Measurements from ENCODE around the gene TNRC6B. TPM values are rescaled to one million over a fixed set of nuclear protein-coding genes. Genes with fewer than 3 reads are reported as not detected.

Gene TNRC6B
- total and polyA plus RNA-seq, 2 experiments from 2014 or later = 46.9 to 87.8 TPM

DNA sequence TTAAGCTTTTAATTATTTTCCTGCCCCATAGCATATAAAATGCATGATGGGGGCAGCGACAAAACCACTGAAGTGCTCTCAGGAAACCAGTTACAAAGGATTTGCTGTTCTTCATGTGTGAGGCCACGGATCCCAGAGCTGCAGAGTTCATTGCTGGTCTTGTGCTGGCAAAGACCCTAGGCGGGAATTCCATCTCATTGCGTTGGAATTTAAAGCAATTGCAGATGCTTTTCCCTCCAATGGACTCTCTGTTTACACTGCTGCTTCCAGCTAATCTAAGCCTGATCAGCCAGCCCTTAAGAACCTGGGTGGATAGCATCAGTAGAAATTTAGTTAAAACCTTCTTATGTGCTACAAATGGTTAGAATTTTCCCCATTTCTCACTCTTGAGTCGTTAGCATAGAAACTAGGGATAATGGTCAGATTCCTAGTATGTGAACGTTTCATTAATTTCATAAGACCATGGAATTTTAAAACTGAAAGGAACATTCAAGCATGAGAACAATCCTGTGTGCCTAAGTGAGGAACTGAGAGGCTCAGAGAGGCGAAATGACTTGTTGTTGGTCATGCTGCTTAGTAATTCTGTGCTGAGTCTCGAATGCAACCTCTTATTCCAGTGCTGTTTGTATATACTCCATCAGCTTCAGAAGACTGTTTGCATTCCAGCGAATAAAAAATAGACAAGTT lies 132.5 kb downstream of the TNRC6B start:
- Histone ChIP-seq H3K4me2 (no peak overlapping the region), H3K4me3 (no peak overlapping the region), H2AFZ (no peak overlapping the region), H3F3A (replicated peaks; ENCODE audit: low read depth) (no peaks in the 10 kb centered on the region), H3K4me1 (ENCODE audit: insufficient read depth) (no peaks in the 10 kb centered on the region), H3K27me3 (ENCODE audit: insufficient read depth) (no peaks in the 10 kb centered on the region), H3K79me2 (replicated peaks; ENCODE audit: insufficient read depth) (no peaks in the 10 kb centered on the region), H4K20me1 (replicated peaks; ENCODE audit: insufficient read depth) (0 out of 2 replicates have a peak, but pooled peaks cover 14% of the 10 kb centered on the region), H3K36me3 (ENCODE audit: insufficient read depth) (peaks cover 49% of the 10 kb centered on the region), H3K9me2 (ENCODE audit: insufficient read depth) (no peaks in the 10 kb centered on the region), H3K27ac (ENCODE audit: low read depth) (no peak overlapping the region)
- H3K27me3 Mint-ChIP-seq (ENCODE audit: insufficient read depth, low read depth, poor library complexity) = peaks cover 2% of the 10 kb centered on the region
- no peak overlapping the region for H3K27ac Mint-ChIP-seq
- no peak for DNase-seq (ENCODE audit: low spot score)
- peaks cover 77% of the 10 kb centered on the region for H3K36me3 Mint-ChIP-seq (ENCODE audit: low read depth)
- ATAC-seq = no peak
- H3K9me3 Mint-ChIP-seq = no peaks in the 10 kb centered on the region
- H3K4me3 Mint-ChIP-seq = no peak overlapping the region
- H3K4me1 Mint-ChIP-seq = no peaks in the 10 kb centered on the region
- TF ChIP-seq, protein P1, sequence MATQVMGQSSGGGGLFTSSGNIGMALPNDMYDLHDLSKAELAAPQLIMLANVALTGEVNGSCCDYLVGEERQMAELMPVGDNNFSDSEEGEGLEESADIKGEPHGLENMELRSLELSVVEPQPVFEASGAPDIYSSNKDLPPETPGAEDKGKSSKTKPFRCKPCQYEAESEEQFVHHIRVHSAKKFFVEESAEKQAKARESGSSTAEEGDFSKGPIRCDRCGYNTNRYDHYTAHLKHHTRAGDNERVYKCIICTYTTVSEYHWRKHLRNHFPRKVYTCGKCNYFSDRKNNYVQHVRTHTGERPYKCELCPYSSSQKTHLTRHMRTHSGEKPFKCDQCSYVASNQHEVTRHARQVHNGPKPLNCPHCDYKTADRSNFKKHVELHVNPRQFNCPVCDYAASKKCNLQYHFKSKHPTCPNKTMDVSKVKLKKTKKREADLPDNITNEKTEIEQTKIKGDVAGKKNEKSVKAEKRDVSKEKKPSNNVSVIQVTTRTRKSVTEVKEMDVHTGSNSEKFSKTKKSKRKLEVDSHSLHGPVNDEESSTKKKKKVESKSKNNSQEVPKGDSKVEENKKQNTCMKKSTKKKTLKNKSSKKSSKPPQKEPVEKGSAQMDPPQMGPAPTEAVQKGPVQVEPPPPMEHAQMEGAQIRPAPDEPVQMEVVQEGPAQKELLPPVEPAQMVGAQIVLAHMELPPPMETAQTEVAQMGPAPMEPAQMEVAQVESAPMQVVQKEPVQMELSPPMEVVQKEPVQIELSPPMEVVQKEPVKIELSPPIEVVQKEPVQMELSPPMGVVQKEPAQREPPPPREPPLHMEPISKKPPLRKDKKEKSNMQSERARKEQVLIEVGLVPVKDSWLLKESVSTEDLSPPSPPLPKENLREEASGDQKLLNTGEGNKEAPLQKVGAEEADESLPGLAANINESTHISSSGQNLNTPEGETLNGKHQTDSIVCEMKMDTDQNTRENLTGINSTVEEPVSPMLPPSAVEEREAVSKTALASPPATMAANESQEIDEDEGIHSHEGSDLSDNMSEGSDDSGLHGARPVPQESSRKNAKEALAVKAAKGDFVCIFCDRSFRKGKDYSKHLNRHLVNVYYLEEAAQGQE (IDR thresholded peaks at IDR 0.05; ENCODE audit: unreplicated experiment) = no peak
- no peak for TF ChIP-seq ZNF331 (CRISPR knock-in tag; IDR thresholded peaks at IDR 0.05; ENCODE audit: low read depth)
- no peak for TF ChIP-seq JUNB (IDR thresholded peaks at IDR 0.05; ENCODE audit: unreplicated experiment)
- no peak for TF ChIP-seq ZNF114 (CRISPR knock-in tag; IDR thresholded peaks at IDR 0.05)
- no peak for TF ChIP-seq ETS1 (IDR thresholded peaks at IDR 0.05)
- no peak for TF ChIP-seq CREB1 (CRISPR knock-in tag; IDR thresholded peaks at IDR 0.05; ENCODE audit: low read depth)
- TF ChIP-seq NANOG (IDR thresholded peaks at IDR 0.05; ENCODE audit: borderline replicate concordance) = no peak
- TF ChIP-seq STAT1 (IDR thresholded peaks at IDR 0.05; ENCODE audit: unreplicated experiment) = no peak
- TF ChIP-seq POLR2AphosphoS5 (IDR thresholded peaks at IDR 0.05; ENCODE audit: low read depth) = no peak
- no peak for TF ChIP-seq ZNF462 (CRISPR knock-in tag; IDR thresholded peaks at IDR 0.05)
- TF ChIP-seq EZH2phosphoT487 (IDR thresholded peaks at IDR 0.05; ENCODE audit: unreplicated experiment) = no peak
- TF ChIP-seq, protein P2, sequence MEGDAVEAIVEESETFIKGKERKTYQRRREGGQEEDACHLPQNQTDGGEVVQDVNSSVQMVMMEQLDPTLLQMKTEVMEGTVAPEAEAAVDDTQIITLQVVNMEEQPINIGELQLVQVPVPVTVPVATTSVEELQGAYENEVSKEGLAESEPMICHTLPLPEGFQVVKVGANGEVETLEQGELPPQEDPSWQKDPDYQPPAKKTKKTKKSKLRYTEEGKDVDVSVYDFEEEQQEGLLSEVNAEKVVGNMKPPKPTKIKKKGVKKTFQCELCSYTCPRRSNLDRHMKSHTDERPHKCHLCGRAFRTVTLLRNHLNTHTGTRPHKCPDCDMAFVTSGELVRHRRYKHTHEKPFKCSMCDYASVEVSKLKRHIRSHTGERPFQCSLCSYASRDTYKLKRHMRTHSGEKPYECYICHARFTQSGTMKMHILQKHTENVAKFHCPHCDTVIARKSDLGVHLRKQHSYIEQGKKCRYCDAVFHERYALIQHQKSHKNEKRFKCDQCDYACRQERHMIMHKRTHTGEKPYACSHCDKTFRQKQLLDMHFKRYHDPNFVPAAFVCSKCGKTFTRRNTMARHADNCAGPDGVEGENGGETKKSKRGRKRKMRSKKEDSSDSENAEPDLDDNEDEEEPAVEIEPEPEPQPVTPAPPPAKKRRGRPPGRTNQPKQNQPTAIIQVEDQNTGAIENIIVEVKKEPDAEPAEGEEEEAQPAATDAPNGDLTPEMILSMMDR (conservative IDR thresholded peaks at IDR 0.05; ENCODE audit: low read depth in 2 of 2) = no peak
- no peak for TF ChIP-seq EZH2 (IDR thresholded peaks at IDR 0.05; ENCODE audit: low read depth, unreplicated experiment)

Measured in GM23338 (cell line).